ENCODE measurements around the gene PTPRN2.
"Not testable (repeated sequence)": the region's sequence is repeated elsewhere in the genome, so short reads cannot be mapped to it uniquely, and the experiment has no call there.

PTPRN2 gene

DNA sequence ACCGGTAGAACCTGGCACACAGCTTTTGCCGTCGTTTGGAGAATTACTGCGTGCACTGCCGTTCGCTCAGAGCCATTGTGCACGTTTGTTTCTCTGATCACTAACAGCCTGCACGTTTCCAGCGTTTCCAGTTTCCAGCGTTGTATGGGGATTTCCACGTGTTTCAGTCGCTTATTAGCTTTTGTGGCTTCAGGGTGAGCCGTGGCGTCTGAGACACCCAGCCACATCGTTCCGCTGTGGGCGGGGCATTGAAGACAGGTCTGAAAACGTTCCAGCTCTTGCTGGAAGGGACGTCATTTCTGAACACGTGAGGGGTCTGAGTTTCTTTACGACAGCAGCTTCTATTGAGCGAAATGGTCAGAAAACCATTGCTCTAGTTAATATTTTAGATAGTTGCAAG, 1086.0 kb downstream of the PTPRN2 start:
- no peak for DNase-seq

DNA sequence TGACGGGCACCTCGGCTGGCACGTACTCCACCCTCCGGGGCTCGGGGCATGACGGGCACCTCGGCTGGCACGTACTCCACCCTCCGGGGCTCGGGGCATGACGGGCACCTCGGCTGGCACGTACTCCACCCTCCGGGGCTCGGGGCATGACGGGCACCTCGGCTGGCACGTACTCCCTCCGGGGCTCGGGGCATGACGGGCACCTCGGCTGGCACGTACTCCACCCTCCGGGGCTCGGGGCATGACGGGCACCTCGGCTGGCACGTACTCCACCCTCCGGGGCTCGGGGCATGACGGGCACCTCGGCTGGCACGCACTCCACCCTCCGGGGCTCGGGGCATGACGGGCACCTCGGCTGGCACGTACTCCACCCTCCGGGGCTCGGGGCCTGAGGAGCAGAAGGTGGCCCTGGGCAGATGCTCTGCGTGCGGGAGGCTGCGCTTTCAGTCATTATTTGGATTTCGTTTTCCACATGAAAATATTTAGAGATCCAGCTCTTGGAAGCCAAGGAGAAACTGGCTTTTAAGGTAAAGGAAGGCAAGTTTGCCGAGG, 1086.6 kb downstream of the PTPRN2 start:
- DNase-seq, result not testable (repeated sequence)

DNA sequence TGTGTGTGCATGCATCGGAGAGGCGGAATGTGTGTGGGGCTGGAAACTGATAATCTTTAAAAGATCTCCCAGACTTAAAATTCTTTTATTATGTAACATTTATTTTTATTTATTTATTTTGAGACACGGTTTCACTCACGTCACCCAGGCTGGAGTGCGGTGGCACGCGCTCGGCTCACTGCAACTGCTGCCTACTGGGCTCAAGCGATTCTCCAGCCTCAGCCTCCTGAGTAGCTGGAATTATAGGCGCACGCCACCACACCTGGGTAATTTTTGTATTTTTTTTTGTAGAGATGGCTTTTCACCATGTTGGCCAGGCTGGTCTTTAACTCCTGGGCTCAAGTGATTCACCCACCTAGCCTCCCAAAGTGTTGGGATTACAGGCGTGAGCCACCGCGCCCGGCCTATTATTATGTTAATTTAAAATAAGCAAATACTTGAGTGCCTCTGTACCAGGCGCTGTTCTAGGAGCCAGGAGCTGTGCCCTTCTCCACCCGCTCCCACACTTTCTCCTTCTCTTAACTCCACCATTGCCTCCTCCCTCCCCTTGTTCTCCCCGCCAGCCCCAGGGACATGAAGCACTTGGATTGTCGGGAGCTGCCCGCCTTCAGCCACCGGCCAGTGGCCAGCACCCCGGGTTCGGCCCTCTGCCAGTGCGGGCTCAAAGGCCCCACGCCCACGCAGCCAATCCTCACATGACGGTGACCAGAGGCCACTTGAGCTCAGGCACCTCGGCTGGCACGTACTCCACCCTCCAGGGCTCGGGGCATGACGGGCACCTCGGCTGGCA, 1087.3 kb downstream of the PTPRN2 start:
- DNase-seq, result no peak

DNA sequence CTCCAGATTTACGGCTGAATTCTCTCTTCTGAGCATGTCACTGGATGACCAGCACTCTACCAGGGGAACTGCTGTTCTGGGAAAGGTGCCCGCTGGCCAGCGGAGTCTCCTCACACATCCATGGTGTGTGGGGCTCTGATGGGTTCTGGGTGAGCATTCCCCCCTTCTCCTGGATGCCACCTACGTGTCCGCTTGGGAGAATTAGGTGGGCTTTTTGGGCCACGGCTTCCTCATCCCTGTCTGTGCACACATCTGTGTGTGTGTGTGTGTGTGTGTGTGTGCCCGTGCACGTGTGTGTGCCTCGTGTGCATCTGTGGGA, 1087.8 kb downstream of the PTPRN2 start:
- DNase-seq, result no peak

DNA sequence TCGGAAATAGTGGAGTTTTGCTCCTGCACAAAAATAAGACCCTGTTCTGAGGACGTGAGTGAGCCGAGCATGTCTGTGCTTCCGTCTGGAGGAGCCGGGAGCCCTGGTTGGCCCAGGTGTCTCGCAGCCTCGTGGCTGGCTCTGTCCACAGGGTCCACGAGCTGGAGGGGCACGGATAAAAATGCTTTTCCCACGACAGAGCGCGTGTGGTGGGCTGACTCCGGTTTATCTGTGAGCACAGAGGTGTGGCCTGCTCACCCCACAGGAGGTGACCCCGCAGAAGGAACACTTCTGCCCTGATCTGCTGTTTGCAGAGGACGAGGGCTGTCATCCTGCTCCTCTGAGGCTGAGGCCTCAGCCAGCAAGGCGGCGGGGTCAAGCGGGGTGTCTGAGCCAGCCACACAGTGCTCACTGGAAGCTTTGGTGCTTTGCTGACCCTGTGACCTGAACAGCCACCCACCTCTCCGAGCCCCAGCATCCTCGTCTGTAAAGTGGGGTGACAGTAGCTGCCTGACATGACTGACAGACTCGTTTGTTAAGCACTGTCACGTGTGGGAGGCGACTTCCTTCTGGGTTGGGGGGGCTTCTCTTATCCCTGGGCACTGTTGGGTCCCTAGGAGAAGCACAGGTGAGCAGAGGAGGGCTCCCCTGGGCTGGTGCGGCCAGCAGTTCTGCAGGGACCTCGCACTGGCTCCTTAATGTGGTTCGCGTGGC, 1088.3 kb downstream of the PTPRN2 start:
- no peak for DNase-seq

DNA sequence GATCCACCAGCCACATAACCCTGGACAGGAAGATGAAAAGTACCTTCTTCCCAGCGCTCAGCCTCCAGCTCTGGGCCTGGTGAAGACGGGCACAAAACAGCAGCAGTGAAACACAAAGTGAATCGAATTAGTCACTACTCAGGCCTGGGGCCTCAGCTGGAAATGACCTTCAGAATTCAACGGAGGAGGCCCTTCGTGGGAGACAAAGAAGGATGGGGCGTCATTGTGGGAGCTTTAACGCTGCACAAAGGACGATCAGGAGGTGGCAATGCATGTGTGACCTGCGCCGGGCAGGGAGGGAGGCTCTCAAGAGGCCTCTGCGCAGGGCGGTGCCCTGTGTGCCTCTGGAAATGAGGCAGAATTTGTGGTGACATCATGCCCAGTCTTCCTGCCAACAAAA, 1089.0 kb downstream of the PTPRN2 start:
- DNase-seq, result no peak

DNA sequence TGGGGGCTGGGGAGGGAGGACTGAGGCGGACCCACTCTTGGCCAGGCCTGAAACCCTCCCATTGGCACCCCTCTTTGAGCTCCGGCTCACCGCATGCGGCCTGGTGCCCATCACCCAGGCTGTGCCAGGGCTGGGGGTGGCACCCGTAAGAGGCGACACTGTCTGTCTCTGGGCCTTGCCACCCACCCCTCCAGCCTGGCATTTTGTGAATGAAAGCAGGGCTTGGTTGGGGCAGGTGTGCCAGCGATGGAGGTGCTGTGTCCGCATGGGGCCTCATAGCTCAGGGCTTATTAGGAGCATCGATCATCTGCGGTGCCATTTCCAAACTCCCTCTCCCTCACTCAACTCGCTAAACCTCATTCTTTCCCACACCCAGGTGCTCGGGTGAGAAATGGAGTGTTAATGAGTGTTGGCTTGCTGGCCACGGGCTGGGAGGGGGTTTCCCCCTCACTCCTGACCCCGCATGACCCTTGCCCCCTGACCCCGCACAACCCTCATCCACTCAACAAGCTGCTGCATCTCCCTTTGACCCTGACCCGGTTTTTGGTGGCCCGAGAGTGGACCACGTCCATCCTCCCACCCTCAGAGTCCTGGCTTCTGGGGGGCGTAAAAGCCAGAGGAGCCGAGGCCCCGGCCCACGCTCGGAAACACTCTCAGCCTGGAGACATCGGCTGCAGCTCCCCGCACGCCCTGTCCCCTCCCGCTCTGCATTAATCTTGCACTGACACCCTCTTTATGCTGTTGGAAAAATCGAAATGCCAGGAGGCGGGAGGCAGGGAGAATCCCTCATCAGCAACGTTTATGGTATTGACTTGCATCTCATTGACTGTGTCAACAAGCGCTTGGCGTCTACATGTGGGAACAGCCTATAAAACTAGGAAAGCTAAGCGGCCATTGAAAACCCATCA, 1089.6 kb downstream of the PTPRN2 start:
- DNase-seq, result no peak

DNA sequence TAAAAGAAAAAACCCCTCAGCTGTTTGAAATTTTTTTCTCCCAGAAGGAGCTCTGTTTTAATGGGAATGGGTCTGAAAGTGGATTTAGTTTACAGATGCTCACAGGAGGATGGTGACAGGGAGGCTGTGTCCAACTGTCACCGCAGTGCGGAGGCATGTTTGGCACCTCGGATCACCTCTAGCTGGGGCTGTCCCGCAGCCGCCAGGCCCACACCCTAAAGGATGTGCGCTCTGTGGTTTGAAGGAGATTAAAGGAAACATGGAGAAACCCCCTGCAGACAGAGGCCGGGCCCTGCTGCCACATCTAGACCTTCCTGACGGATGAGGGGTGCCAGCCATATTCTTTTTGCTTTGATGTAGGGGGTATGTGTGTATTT, 1090.3 kb downstream of the PTPRN2 start:
- DNase-seq, result no peak

DNA sequence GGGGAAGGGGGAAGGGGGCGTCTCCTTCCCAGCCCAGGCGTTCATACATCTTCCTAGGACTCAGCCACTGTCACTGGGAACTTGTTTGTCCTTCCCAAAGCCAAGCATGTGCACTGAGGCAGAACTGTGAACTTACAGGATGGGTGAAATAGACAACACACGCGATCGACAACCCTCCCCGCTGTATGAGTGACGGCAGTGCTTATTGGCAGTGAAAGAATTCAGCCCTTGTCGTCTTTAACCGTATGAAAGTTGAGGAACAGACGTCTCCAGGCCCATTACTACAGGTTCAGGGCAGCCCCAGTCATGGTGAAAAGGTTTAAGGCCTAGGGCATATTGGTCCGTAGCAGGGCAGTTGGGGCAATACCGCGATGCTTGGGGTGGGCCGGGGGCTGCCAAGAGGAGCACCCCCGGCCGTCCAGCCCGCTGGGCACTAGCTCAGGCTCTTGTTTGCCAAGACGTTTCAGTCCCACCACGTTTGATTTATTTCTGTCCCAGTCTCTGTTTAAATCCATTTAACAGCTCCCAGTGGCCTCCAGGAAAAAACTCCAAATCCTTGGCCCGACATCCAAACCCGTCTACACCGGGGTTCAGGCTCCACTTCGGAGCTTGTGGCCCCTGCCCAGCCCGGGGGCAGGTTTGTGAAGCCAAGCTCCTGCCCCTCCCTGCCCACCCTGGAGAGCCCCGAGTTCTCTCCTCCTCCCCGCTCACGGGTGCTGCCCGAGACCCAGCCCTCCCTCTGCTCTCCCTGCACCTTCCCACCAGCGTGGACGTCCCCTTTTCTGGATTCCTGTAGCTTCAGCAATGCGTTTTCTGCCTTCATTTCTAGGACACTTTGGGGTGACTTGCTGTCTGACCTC, 1091.0 kb downstream of the PTPRN2 start:
- no peak for DNase-seq

DNA sequence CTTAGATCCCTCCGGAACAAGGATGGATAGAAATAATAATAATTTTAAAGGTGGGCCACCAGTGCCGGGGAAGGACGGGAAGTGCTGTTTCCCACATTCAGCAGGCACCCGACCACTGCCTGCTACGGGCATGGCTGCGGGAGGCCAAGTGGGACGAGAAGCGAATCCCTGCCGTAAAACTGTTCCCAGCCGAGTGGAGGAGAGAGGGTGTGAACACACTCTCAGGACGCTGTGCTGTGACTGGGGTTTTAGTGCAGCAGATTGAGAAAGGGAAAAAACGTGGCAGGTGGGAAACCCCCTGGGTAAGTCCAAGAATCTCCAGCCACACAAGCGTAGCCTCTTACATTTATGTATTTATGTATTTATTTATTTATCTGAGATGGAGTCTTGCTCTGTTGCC, 1092.0 kb downstream of the PTPRN2 start:
- DNase-seq, result no peak

DNA sequence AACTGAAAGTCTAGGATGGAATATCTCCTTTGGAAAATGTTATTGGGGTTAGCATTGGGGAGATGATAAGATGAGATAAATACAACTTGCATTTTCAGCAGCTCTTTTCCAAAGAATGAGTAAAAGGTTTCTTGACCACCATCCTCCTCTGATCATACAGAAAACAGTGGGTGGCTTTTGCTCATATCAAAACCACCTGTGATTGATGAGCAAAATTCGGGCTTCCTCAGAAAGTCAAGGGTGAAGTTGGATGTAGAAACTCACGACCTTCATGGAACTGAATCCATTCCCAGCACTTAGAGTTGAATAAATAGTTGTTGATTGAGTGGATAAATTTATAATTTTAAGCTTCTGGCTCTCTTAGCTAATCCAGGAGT, 1092.5 kb downstream of the PTPRN2 start:
- no peak for DNase-seq

DNA sequence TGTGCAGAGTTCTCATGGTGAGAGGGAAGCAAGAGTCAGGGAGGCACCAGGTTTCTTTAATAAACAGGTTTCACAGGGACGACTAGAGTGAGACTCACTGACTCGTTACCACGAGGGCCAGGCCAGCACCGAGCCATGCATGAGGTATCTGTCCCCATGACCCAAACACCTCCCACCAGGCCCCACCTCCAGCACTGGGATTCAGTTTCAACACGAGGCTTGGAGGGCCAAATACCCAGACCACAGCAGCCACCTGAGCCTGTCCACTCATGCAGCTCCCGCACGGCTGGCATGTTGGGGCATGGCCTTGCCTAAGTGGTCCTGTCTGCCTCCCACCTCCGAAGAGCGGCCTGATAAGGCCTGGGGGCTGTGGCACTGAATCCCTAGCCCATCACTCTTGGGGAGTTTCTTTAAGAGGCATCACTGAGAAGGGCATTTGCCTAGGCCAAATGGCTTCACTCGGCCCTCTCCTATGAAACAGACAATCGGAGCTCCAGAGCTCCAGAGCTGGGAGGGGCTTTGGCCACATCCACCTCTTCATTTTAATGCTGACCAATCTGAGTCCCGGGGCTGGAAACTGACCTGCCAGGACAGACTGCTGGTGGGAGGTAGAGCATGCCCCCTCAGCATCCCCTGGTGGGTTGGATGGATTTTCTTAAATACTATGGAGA, 1093.0 kb downstream of the PTPRN2 start:
- DNase-seq, result no peak

DNA sequence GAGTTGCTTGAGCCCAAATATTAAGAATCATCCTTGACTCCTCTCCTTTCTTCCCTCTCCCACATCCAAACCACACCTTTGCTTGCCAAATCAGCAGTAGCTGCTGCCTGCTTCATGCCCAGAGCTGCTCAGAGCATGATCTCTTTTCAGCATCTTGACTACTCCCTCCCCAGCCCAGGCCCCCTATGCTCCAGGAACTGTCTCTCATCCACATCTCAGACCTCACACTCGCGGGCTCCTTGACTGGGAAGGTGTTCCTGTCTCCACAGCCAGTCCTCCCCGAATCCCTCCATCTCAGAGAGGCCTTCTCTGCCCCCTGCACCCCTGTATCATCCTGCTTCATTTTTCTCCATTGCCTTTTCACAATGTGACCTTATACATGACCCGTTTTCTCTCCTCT, 1093.8 kb downstream of the PTPRN2 start:
- no peak for DNase-seq

DNA sequence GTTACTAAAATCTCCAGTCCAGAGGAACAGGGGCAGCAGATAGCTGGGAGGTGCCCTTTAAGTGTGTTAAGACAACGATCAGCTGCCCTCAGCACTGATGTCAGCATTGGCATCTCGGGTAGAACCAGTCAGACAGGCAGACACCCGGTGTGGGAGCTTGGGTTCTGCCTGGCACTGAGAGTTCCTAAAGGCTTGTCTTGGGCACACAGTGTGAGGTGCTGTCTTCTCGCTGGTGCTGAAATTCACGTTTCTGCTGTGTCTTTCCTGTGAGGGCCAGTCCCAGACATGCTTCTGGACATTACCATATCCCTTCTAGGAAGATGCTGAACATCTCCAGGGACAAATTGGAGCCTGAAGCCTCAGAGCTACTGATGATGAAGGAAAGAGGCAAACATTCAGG, 1094.6 kb downstream of the PTPRN2 start:
- no peak for DNase-seq

DNA sequence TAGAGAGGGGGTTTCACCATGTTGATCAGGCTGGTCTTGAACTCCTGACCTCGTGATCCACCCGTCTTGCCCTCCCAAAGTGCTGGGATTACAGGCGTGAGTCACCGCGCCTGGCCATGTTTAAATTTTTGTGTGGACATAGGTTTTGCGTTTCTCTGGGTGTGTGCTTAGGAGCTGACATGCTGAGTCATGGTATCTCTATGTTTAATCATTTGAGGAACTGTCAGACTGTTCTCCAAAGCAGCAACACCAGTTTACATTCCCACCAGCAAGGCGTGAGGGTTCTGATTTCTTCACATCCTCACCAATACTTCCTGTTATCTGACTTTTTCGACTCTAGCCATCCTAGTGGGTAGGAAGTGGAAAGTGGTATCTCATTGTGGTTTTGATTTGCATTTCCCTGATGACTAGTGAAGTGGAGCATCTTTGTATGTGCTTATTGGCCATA, 1097.1 kb downstream of the PTPRN2 start:
- DNase-seq, result no peak

DNA sequence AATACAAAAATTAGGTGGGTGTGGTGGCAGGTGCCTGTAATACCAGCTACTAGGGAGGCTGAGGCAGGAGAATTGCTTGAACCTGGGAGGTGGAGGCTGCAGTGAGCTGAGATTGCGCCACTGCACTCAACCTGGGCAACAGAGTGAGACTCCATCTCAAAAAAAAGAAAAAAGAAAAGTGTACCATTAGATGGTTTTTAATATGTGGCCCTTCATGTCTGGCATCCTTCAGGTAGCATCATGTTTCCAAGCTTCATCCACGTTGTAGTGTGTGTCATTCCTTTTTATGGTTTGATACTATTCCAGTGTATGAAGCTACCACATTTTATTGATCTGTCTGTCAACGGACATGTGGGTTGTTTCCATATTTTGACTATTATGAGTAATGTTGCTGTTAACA, 1097.8 kb downstream of the PTPRN2 start:
- DNase-seq, result not testable (repeated sequence)

Data from NCI-H1417 treated with DMSO at 0.1 percent for 48 hours (cell line).